Measurements from ENCODE around the gene DCPS.
"Not testable (repeated sequence)": the region's sequence is repeated elsewhere in the genome, so short reads cannot be mapped to it uniquely, and the experiment has no call there.

DCPS gene

DNA sequence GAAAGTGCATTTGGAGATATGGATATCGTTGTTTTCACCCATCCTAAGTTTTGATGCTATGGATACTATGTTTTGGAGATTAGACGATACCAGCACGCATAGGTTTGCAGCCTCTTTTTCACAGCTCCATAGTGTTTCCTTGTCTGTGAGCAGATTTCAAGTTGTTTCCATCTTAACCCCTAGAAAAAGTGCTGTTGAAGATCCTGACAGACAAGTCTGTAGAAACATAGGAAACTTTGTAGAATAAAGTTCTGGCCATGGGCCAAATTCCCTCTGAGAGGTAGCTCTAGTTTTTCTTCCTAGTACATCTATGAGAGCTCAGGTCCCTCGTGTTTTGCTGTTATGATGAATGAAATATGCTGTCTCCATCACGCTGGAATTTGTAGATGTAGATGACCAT is 84.0 kb downstream of the DCPS start:
- Histone ChIP-seq H3K27me3 (ENCODE audit: control insufficient read depth, insufficient read depth, low read length) (no peaks in the 10 kb centered on the region), H3K9me3 (ENCODE audit: control insufficient read depth, insufficient read depth, low read depth, low read length) (no peaks in the 10 kb centered on the region), H3K9ac (ENCODE audit: low read length) (no peak overlapping the region), H3K4me1 (ENCODE audit: control insufficient read depth, insufficient read depth, low read length) (peaks cover 18% of the 10 kb centered on the region), H3K4me3 (ENCODE audit: low read depth, low read length) (no peak overlapping the region), H3K27ac (ENCODE audit: low read depth, low read length) (no peak overlapping the region), H3K36me3 (ENCODE audit: control insufficient read depth, insufficient read depth, low read length) (no peaks in the 10 kb centered on the region)

DNA sequence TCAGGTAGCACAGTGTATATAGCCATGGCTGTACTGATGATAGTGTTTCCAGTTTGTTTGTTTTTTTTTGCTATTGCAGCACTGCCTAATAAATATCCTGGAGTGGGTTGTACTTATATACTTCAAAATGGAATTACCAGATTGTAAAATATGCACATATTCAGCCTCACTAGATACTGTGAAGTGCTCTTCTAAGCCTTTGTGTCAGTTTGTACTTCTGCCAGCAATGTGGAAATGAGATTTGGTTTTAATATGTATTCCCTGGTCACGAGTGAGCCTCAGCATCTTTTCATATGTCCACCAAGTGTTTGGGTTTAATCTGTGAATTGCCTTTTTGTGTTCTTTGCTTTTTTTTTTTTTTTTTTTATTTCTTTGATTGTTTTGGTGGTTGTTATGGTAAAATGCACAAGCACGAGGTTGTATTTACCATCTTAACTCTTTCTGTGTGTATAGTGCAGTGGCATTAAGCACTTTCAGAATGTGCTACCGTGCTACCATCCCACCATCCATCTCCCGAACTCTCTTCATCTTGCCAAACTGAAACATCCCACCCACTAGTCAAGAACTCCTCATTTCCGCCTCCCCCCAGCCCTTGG is 86.5 kb downstream of the DCPS start:
- no peaks in the 10 kb centered on the region for H3K9me3 ChIP-seq (ENCODE audit: control insufficient read depth, insufficient read depth, low read depth, low read length)
- H3K9ac ChIP-seq (ENCODE audit: low read length), result no peak overlapping the region
- peaks cover 18% of the 10 kb centered on the region for H3K4me1 ChIP-seq (ENCODE audit: control insufficient read depth, insufficient read depth, low read length)
- no peaks in the 10 kb centered on the region for H3K36me3 ChIP-seq (ENCODE audit: control insufficient read depth, insufficient read depth, low read length)
- no peak overlapping the region for H3K27ac ChIP-seq (ENCODE audit: low read depth, low read length)
- H3K4me3 ChIP-seq (ENCODE audit: low read depth, low read length), result no peak overlapping the region
- no peaks in the 10 kb centered on the region for H3K27me3 ChIP-seq (ENCODE audit: control insufficient read depth, insufficient read depth, low read length)

DNA sequence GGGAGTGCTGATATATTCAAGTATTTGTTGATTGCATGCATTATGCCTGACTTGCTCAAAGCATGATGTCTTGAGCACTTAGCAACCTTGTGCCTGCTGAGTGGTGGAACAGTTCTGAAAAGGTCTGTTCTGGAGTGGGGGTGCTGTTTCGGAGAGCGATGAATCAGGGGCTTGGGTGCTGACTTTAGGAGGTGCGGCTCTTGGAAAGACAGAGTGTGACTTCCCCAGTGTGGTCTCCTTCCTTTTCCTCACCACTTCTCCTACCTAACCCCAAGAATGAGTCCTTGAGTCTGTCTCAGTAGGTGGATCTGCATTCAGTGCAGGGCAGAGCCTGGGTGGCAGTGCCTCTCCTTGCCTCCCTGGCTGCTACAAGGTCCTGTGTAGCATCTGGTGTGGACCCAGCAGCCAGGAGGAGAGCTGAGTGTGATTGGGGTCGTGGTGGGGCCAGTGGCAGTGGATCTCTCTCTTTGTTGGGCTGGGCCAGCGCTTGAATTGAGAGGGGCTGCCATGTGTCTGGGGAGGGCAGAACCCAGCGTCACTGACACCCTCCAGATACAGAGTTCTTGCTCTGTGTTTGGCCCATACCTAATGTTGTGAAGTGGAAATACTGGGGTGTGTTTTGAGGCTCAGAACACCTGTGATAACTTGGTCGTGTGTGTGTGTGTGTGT is 87.6 kb downstream of the DCPS start:
- no peaks in the 10 kb centered on the region for H3K36me3 ChIP-seq (ENCODE audit: control insufficient read depth, insufficient read depth, low read length)
- peaks cover 13% of the 10 kb centered on the region for H3K4me1 ChIP-seq (ENCODE audit: control insufficient read depth, insufficient read depth, low read length)
- no peaks in the 10 kb centered on the region for H3K27me3 ChIP-seq (ENCODE audit: control insufficient read depth, insufficient read depth, low read length)
- no peak overlapping the region for H3K27ac ChIP-seq (ENCODE audit: low read depth, low read length)
- H3K9me3 ChIP-seq (ENCODE audit: control insufficient read depth, insufficient read depth, low read depth, low read length), result no peaks in the 10 kb centered on the region
- H3K9ac ChIP-seq (ENCODE audit: low read length), result no peak overlapping the region
- no peak overlapping the region for H3K4me3 ChIP-seq (ENCODE audit: low read depth, low read length)

DNA sequence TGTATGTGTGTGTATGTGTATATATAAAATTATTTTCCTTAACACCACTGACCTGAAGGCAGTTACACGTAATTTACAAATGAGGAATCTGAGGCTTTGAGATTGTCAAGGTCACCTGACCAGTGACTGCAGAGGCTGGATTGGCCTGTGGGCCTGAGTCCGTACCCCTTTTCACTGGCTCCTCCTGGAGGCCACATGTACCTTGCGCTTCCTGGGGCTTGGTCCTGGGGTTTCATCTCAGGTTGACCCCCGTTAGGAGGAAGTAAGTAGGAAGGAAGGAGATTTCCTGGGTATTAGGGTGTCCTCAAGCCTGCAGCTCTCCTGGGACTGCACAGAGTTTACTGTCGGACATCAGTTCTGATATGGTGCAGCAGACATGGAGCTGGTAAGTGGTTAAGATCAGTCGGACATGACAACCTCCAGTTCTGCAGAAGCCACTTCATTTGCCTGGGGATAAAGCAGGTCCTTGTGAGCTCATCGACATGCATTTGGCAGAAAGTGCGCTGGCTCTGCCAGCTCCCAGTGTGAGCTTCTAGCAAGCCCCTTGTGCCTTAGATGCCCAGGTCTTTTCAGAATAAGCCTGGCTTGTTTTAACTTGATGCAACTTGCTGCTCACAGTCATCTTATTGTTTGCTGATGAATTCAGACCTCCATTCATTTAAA is 88.2 kb downstream of the DCPS start:
- H3K27ac ChIP-seq (ENCODE audit: low read depth, low read length), result no peak overlapping the region
- no peak overlapping the region for H3K9ac ChIP-seq (ENCODE audit: low read length)
- H3K4me3 ChIP-seq (ENCODE audit: low read depth, low read length), result no peak overlapping the region
- peaks cover 7% of the 10 kb centered on the region; the same call in 1 of the 2 replicates for H3K4me1 ChIP-seq (ENCODE audit: control insufficient read depth, insufficient read depth, low read length)
- H3K27me3 ChIP-seq (ENCODE audit: control insufficient read depth, insufficient read depth, low read length), result no peaks in the 10 kb centered on the region
- no peaks in the 10 kb centered on the region for H3K9me3 ChIP-seq (ENCODE audit: control insufficient read depth, insufficient read depth, low read depth, low read length)
- H3K36me3 ChIP-seq (ENCODE audit: control insufficient read depth, insufficient read depth, low read length), result no peaks in the 10 kb centered on the region

DNA sequence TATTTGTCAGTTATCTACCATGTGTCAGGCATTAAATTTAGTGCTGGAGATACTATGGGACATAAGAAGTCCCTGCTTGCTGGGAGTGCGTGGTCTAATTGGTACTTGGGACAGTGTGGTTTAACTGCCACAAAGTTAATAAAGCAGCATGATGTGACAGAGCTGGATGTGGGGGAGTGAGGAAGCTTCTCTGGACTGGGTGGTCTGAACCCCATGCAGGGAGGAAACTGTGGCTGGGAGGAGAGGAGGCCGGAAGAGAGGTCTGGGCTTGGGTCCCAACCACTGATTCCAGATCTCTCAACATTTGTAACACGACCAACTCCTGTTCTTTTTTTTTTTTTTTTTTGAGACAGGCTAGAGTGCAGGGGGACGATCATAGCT is 88.8 kb downstream of the DCPS start:
- Histone ChIP-seq H3K27ac (ENCODE audit: low read depth, low read length) (no peak overlapping the region), H3K9ac (ENCODE audit: low read length) (no peak overlapping the region), H3K4me3 (ENCODE audit: low read depth, low read length) (no peak overlapping the region), H3K4me1 (ENCODE audit: control insufficient read depth, insufficient read depth, low read length) (peaks cover 7% of the 10 kb centered on the region; the same call in 1 of the 2 replicates), H3K9me3 (ENCODE audit: control insufficient read depth, insufficient read depth, low read depth, low read length) (no peaks in the 10 kb centered on the region), H3K36me3 (ENCODE audit: control insufficient read depth, insufficient read depth, low read length) (no peaks in the 10 kb centered on the region), H3K27me3 (ENCODE audit: control insufficient read depth, insufficient read depth, low read length) (no peaks in the 10 kb centered on the region)

DNA sequence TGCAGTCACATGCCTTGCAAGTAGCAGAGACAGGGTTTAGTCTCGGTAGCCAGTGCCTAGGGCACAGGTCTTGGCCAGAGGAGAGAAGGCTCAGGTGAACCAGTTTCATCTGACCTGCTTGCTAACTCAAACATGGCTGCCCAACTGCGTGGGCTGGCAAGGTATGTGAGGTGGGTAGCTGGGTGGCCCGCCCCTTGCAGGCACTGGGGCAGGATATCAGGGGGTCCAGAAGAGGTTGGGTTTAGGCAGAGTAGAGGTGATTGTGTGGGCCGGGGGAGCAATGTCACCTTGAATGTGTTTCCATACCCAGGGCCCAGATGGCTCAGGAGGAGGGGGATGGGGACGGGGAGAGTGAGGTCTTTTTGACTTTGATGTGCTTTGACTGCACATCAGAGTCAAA is 89.3 kb downstream of the DCPS start:
- Histone ChIP-seq H3K9ac (ENCODE audit: low read length) (no peak overlapping the region), H3K4me1 (ENCODE audit: control insufficient read depth, insufficient read depth, low read length) (peaks cover 7% of the 10 kb centered on the region; the same call in 1 of the 2 replicates), H3K4me3 (ENCODE audit: low read depth, low read length) (no peak overlapping the region)

DNA sequence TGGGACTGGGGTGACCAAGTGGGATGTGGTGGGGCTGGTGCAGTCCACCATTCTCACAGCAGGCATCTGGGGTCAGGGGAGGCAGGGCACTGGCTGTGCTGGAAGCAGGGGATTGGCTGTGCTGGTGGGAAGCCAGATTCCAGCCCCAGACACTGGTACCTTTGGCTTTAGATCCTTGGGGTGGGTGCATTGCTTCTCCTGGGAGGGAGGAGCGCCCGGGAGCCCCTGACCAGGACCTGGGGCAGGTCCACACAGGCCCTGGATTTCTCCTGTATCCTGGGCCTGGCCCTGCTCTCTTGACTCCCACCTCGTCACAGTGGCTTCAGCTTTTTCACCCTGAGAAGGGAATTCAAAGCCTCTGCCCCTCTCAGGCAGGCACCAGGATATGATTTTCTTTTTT is 90.2 kb downstream of the DCPS start:
- Histone ChIP-seq H3K27me3 (ENCODE audit: control insufficient read depth, insufficient read depth, low read length) (no peaks in the 10 kb centered on the region), H3K4me3 (ENCODE audit: low read depth, low read length) (no peak overlapping the region), H3K9ac (ENCODE audit: low read length) (no peak overlapping the region), H3K36me3 (ENCODE audit: control insufficient read depth, insufficient read depth, low read length) (no peaks in the 10 kb centered on the region), H3K4me1 (ENCODE audit: control insufficient read depth, insufficient read depth, low read length) (peaks cover 7% of the 10 kb centered on the region; the same call in 1 of the 2 replicates), H3K9me3 (ENCODE audit: control insufficient read depth, insufficient read depth, low read depth, low read length) (no peaks in the 10 kb centered on the region), H3K27ac (ENCODE audit: low read depth, low read length) (no peak overlapping the region)

More for the DNA sequence above, 89.3 kb downstream of the DCPS start:
- no peaks in the 10 kb centered on the region for H3K27me3 ChIP-seq (ENCODE audit: control insufficient read depth, insufficient read depth, low read length)
- H3K9me3 ChIP-seq (ENCODE audit: control insufficient read depth, insufficient read depth, low read depth, low read length), result no peaks in the 10 kb centered on the region
- H3K27ac ChIP-seq (ENCODE audit: low read depth, low read length), result no peak overlapping the region
- H3K36me3 ChIP-seq (ENCODE audit: control insufficient read depth, insufficient read depth, low read length), result no peaks in the 10 kb centered on the region

DNA sequence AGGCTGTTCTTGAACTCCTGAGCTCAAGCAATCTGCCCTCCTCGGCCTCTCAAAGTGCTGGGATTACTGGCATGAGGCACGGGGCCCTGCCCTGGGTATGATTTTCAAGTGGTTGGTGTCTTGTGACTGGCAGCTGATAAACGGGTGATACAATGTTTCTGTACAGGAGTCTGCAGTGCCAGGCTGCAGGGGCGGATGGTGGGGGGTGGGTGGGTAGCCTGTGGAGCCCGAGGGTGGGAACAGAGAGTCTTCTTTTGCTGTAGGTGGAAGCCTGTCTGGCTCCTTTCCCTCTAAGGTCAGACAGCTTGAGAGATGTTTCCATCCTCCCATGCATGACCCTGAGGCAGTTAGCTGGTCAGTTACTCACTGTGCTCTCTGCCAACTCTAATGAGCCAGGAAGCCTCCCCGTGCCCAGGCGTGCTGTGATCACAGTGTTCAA is 90.8 kb downstream of the DCPS start:
- H3K4me1 ChIP-seq (ENCODE audit: control insufficient read depth, insufficient read depth, low read length); H3K9me3 ChIP-seq (ENCODE audit: control insufficient read depth, insufficient read depth, low read depth, low read length); H3K9ac ChIP-seq (ENCODE audit: low read length); H3K4me3 ChIP-seq (ENCODE audit: low read depth, low read length); H3K27me3 ChIP-seq (ENCODE audit: control insufficient read depth, insufficient read depth, low read length); H3K36me3 ChIP-seq (ENCODE audit: control insufficient read depth, insufficient read depth, low read length); H3K27ac ChIP-seq (ENCODE audit: low read depth, low read length): not testable (repeated sequence)
